ENCODE data around the gene KRTAP10-3. TPM values are rescaled to one million over a fixed set of nuclear protein-coding genes. Genes with fewer than 3 reads are reported as not detected.
A peak's percentile ranks its signal among the peaks of the same experiment; 100 is the strongest.

Gene KRTAP10-3
- total and polyA plus RNA-seq, 2 of the 13 experiments (the other 11 are each of a cell fraction or from before 2014, with no cell fraction given) = not detected

DNA sequence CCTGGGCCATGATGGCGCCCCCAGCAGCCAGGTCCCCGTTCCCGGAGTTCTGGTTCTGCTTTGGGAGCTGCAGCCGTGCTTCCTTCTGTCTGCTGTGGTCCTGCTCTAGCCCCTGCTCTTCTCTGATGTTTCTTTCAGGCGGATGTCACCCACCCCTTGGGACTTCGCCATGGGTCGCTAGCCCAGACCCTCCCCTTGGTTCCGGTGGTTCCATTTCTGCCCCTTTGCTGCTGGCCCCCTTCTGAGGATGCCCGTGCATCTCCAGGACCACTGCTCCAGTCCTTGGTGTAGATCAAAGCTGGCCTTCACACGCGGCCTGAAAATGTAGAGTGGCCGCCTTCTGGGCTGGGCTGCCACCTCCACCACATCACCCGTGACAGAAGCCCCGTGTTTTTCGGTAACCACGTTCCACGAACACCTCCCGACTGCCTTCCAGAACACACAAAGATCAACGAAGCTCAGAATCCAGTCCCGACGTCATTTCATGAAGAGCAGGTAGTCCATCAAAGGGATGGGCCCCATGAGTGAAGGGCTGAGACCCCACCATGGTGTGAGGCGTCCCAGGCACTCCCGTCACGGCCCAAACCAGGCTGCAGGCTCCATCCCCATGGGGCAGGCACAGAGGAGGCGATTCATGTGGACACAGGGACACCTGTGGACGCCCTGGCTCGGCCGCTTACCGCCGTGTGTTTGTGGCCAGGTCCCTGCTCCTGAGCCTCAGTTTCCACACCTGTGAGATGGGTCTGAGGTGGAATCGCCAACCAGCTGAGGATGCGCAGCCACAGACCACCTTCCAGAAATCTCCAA is 43.0 kb downstream of the KRTAP10-3 start (continued):
- TF ChIP-seq, protein P1, sequence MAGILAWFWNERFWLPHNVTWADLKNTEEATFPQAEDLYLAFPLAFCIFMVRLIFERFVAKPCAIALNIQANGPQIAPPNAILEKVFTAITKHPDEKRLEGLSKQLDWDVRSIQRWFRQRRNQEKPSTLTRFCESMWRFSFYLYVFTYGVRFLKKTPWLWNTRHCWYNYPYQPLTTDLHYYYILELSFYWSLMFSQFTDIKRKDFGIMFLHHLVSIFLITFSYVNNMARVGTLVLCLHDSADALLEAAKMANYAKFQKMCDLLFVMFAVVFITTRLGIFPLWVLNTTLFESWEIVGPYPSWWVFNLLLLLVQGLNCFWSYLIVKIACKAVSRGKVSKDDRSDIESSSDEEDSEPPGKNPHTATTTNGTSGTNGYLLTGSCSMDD (CRISPR knock-in tag; IDR thresholded peaks at IDR 0.05) = no peak
- TF ChIP-seq ZNF468 (CRISPR knock-in tag; IDR thresholded peaks at IDR 0.05) = no peak
- TF ChIP-seq, protein P2, sequence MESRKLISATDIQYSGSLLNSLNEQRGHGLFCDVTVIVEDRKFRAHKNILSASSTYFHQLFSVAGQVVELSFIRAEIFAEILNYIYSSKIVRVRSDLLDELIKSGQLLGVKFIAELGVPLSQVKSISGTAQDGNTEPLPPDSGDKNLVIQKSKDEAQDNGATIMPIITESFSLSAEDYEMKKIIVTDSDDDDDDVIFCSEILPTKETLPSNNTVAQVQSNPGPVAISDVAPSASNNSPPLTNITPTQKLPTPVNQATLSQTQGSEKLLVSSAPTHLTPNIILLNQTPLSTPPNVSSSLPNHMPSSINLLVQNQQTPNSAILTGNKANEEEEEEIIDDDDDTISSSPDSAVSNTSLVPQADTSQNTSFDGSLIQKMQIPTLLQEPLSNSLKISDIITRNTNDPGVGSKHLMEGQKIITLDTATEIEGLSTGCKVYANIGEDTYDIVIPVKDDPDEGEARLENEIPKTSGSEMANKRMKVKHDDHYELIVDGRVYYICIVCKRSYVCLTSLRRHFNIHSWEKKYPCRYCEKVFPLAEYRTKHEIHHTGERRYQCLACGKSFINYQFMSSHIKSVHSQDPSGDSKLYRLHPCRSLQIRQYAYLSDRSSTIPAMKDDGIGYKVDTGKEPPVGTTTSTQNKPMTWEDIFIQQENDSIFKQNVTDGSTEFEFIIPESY (CRISPR knock-in tag; IDR thresholded peaks at IDR 0.05) = 0 out of 2 replicates have a peak, but pooled peaks have one; percentile 11
- no peak for TF ChIP-seq BRD4 (CRISPR knock-in tag; IDR thresholded peaks at IDR 0.05)
- TF ChIP-seq AGO2 (optimal IDR thresholded peaks at IDR 0.05; ENCODE audit: low read depth, low read length) = peak; percentile 89
- no peak for TF ChIP-seq MED13 (CRISPR knock-in tag; IDR thresholded peaks at IDR 0.05)
- TF ChIP-seq, protein P3, sequence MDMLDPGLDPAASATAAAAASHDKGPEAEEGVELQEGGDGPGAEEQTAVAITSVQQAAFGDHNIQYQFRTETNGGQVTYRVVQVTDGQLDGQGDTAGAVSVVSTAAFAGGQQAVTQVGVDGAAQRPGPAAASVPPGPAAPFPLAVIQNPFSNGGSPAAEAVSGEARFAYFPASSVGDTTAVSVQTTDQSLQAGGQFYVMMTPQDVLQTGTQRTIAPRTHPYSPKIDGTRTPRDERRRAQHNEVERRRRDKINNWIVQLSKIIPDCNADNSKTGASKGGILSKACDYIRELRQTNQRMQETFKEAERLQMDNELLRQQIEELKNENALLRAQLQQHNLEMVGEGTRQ (IDR thresholded peaks at IDR 0.05; ENCODE audit: low read depth, low read length) = no peak
- TF ChIP-seq, protein P3 (CRISPR knock-in tag; IDR thresholded peaks at IDR 0.05; ENCODE audit: borderline replicate concordance) = 0 out of 2 replicates have a peak, but pooled peaks have one; percentile 33
- TF ChIP-seq, protein P4, sequence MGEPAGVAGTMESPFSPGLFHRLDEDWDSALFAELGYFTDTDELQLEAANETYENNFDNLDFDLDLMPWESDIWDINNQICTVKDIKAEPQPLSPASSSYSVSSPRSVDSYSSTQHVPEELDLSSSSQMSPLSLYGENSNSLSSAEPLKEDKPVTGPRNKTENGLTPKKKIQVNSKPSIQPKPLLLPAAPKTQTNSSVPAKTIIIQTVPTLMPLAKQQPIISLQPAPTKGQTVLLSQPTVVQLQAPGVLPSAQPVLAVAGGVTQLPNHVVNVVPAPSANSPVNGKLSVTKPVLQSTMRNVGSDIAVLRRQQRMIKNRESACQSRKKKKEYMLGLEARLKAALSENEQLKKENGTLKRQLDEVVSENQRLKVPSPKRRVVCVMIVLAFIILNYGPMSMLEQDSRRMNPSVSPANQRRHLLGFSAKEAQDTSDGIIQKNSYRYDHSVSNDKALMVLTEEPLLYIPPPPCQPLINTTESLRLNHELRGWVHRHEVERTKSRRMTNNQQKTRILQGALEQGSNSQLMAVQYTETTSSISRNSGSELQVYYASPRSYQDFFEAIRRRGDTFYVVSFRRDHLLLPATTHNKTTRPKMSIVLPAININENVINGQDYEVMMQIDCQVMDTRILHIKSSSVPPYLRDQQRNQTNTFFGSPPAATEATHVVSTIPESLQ (CRISPR knock-in tag; conservative IDR thresholded peaks at IDR 0.05) = no peak
- TF ChIP-seq, protein P5, sequence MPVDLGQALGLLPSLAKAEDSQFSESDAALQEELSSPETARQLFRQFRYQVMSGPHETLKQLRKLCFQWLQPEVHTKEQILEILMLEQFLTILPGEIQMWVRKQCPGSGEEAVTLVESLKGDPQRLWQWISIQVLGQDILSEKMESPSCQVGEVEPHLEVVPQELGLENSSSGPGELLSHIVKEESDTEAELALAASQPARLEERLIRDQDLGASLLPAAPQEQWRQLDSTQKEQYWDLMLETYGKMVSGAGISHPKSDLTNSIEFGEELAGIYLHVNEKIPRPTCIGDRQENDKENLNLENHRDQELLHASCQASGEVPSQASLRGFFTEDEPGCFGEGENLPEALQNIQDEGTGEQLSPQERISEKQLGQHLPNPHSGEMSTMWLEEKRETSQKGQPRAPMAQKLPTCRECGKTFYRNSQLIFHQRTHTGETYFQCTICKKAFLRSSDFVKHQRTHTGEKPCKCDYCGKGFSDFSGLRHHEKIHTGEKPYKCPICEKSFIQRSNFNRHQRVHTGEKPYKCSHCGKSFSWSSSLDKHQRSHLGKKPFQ (CRISPR knock-in tag; IDR thresholded peaks at IDR 0.05; ENCODE audit: insufficient replicate concordance) = no peak
- TF ChIP-seq SATB2 (CRISPR knock-in tag; IDR thresholded peaks at IDR 0.05) = no peak
- TF ChIP-seq, protein P6, sequence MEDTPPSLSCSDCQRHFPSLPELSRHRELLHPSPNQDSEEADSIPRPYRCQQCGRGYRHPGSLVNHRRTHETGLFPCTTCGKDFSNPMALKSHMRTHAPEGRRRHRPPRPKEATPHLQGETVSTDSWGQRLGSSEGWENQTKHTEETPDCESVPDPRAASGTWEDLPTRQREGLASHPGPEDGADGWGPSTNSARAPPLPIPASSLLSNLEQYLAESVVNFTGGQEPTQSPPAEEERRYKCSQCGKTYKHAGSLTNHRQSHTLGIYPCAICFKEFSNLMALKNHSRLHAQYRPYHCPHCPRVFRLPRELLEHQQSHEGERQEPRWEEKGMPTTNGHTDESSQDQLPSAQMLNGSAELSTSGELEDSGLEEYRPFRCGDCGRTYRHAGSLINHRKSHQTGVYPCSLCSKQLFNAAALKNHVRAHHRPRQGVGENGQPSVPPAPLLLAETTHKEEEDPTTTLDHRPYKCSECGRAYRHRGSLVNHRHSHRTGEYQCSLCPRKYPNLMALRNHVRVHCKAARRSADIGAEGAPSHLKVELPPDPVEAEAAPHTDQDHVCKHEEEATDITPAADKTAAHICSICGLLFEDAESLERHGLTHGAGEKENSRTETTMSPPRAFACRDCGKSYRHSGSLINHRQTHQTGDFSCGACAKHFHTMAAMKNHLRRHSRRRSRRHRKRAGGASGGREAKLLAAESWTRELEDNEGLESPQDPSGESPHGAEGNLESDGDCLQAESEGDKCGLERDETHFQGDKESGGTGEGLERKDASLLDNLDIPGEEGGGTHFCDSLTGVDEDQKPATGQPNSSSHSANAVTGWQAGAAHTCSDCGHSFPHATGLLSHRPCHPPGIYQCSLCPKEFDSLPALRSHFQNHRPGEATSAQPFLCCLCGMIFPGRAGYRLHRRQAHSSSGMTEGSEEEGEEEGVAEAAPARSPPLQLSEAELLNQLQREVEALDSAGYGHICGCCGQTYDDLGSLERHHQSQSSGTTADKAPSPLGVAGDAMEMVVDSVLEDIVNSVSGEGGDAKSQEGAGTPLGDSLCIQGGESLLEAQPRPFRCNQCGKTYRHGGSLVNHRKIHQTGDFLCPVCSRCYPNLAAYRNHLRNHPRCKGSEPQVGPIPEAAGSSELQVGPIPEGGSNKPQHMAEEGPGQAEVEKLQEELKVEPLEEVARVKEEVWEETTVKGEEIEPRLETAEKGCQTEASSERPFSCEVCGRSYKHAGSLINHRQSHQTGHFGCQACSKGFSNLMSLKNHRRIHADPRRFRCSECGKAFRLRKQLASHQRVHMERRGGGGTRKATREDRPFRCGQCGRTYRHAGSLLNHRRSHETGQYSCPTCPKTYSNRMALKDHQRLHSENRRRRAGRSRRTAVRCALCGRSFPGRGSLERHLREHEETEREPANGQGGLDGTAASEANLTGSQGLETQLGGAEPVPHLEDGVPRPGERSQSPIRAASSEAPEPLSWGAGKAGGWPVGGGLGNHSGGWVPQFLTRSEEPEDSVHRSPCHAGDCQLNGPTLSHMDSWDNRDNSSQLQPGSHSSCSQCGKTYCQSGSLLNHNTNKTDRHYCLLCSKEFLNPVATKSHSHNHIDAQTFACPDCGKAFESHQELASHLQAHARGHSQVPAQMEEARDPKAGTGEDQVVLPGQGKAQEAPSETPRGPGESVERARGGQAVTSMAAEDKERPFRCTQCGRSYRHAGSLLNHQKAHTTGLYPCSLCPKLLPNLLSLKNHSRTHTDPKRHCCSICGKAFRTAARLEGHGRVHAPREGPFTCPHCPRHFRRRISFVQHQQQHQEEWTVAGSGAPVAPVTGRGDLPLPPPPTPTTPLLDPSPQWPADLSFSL (CRISPR knock-in tag; IDR thresholded peaks at IDR 0.05) = 0 out of 2 replicates have a peak, but pooled peaks have one; percentile 37
